Muscle of arm (tissue), 14 donors: ENCODE data around the gene JPT1. TPM values are rescaled to one million over a fixed set of nuclear protein-coding genes. Genes with fewer than 3 reads are reported as not detected.
"Not testable (repeated sequence)": the region's sequence is repeated elsewhere in the genome, so short reads cannot be mapped to it uniquely, and the experiment has no call there.

Experiments used
- DNase-seq: peaks from one replicate; pipeline ENCODE4 v3.0.0-alpha.2; 2013
- long read RNA-seq, 11 donors: transcript quantifications; one replicate each; lab custom pipeline, GENCODE V29; 2026
- polyA plus RNA-seq, 12 donors: library from polyadenylated mRNA; unstranded; fragments of 120-200 nt; gene quantifications; one replicate each; pipeline ENCODE4 v1.2.1, GENCODE V29; 2013; ENCODE audit not compliant: insufficient read length in 12 of 12

JPT1 gene
- polyA plus RNA-seq: 100 to 1,000 TPM in 11 of 12 donors, not detected in 1; 156 to 369 (median 296) TPM
- long read RNA-seq, donor 1, partial matches to known transcripts: 0 of 25 reads
- long read RNA-seq, donor 1, other reads (novel, unspliced or antisense): 25 of 25 reads
- long read RNA-seq, donor 2, partial matches to known transcripts: 0 of 92 reads
- long read RNA-seq, donor 2, other reads (novel, unspliced or antisense): 91 of 92 reads
- long read RNA-seq, donor 3, partial matches to known transcripts: 0 of 30 reads
- long read RNA-seq, donor 3, other reads (novel, unspliced or antisense): 30 of 30 reads
- long read RNA-seq, donor 4, partial matches to known transcripts: 0 of 31 reads
- long read RNA-seq, donor 4, other reads (novel, unspliced or antisense): 30 of 31 reads
- long read RNA-seq, donor 5, partial matches to known transcripts: 6 of 49 reads
- long read RNA-seq, donor 5, other reads (novel, unspliced or antisense): 43 of 49 reads
- long read RNA-seq, donor 6, partial matches to known transcripts: 0 of 27 reads
- long read RNA-seq, donor 6, other reads (novel, unspliced or antisense): 26 of 27 reads
- long read RNA-seq, donor 7, partial matches to known transcripts: 0 of 39 reads
- long read RNA-seq, donor 7, other reads (novel, unspliced or antisense): 39 of 39 reads
- long read RNA-seq, donor 8, partial matches to known transcripts: 0 of 45 reads
- long read RNA-seq, donor 8, other reads (novel, unspliced or antisense): 45 of 45 reads
- long read RNA-seq, donor 9, partial matches to known transcripts: 0 of 26 reads
- long read RNA-seq, donor 9, other reads (novel, unspliced or antisense): 26 of 26 reads
- long read RNA-seq, donor 10, partial matches to known transcripts: 0 of 34 reads
- long read RNA-seq, donor 10, other reads (novel, unspliced or antisense): 34 of 34 reads
- long read RNA-seq, donor 11, partial matches to known transcripts: 0 of 94 reads
- long read RNA-seq, donor 11, other reads (novel, unspliced or antisense): 94 of 94 reads

GRCh38 chr17:75154195-75155106 lies at the start of gene JPT1:
TSS of gene JPT1 (minus strand) at chr17:75154512. CDS start at chr17:75154397, 115 bp downstream.
- peak; percentile 98 for DNase-seq

GRCh38 chr17:75199886-75200618 lies 45.7 kb upstream of the JPT1 start:
- DNase-seq: no peak

- no peak for DNase-seq
Measured at GRCh38 chr17:75194879-75195278, 40.6 kb upstream of the JPT1 start.

GRCh38 chr17:75191584-75191983 lies 37.3 kb upstream of the JPT1 start:
- peak; percentile 16 for DNase-seq

GRCh38 chr17:75188614-75189013 lies 34.3 kb upstream of the JPT1 start:
- no peak for DNase-seq

GRCh38 chr17:75183999-75184884 lies 29.9 kb upstream of the JPT1 start:
- DNase-seq: no peak

GRCh38 chr17:75182569-75183436 lies 28.5 kb upstream of the JPT1 start, which contains the start of gene SUMO2:
TSS of gene SUMO2 (minus strand) at chr17:75182959. CDS start at chr17:75182834, 125 bp downstream.
- peak; percentile 95 for DNase-seq

- no peak for DNase-seq
Measured at GRCh38 chr17:75182319-75182568, 27.9 kb upstream of the JPT1 start.

GRCh38 chr17:75181608-75182318 lies 27.5 kb upstream of the JPT1 start:
- DNase-seq: peak; percentile 14

- no peak for DNase-seq
Measured at GRCh38 chr17:75181110-75181509, 26.8 kb upstream of the JPT1 start.

- DNase-seq: no peak
Measured at GRCh38 chr17:75178453-75178852, 24.1 kb upstream of the JPT1 start.

GRCh38 chr17:75176625-75177024 lies 22.3 kb upstream of the JPT1 start:
- no peak for DNase-seq

GRCh38 chr17:75174996-75175395 lies 20.7 kb upstream of the JPT1 start:
- no peak for DNase-seq

- DNase-seq: no peak
Measured at GRCh38 chr17:75173526-75173925, 19.2 kb upstream of the JPT1 start.

- DNase-seq: no peak
Measured at GRCh38 chr17:75168998-75169397, 14.7 kb upstream of the JPT1 start.

- not testable (repeated sequence) for DNase-seq
Measured at GRCh38 chr17:75164606-75165005, 10.3 kb upstream of the JPT1 start.

- DNase-seq: no peak
Measured at GRCh38 chr17:75163074-75163473, 8.8 kb upstream of the JPT1 start.

GRCh38 chr17:75160211-75160610 lies 5.9 kb upstream of the JPT1 start:
- DNase-seq: no peak
